ENCODE measurements around the gene HK1. TPM values are rescaled to one million over a fixed set of nuclear protein-coding genes. Genes with fewer than 3 reads are reported as not detected.

HK1 gene
- total RNA-seq, 1 experiment from 2014 or later = 98.8 TPM

- no peak overlapping the region for H3T11ph ChIP-seq (ENCODE audit: low read length)
- H4K20me1 ChIP-seq (ENCODE audit: control insufficient read depth, insufficient read depth, insufficient read length) = no peaks in the 10 kb centered on the region
- peak overlapping the region; percentile 14 for H3K27ac ChIP-seq (ENCODE audit: insufficient read length, low read depth, low read length)
- no peak overlapping the region for H3K9ac ChIP-seq (ENCODE audit: extremely low read depth, insufficient read length, low read length)
- DNase-seq = no peak
- H2BK15ac ChIP-seq (ENCODE audit: low read depth, low read length) = no peak overlapping the region
- H3K9me3 Mint-ChIP-seq = no peaks in the 10 kb centered on the region; a peak in 1 of 5 replicates
- no peaks in the 10 kb centered on the region for H3K9me3 ChIP-seq (ENCODE audit: control insufficient read depth, low read depth, low read length)
- H3K27me3 ChIP-seq (ENCODE audit: insufficient read depth, low read length) = no peaks in the 10 kb centered on the region; the same call in 1 of the 2 replicates
- H3K4me2 ChIP-seq (ENCODE audit: insufficient read depth, insufficient read length, low read length) = no peak overlapping the region
- H3K56ac ChIP-seq (ENCODE audit: insufficient read length, low read depth, low read length) = no peak overlapping the region
- H3K23me2 ChIP-seq (ENCODE audit: insufficient read length, low read depth, low read length, poor library complexity, severe bottlenecking) = peaks cover 6% of the 10 kb centered on the region
- H2BK120ac ChIP-seq (ENCODE audit: low read depth, low read length, poor library complexity, severe bottlenecking) = no peak overlapping the region
- H3K23ac ChIP-seq (ENCODE audit: insufficient read length, low read depth, low read length) = no peak overlapping the region
- H3K27me3 Mint-ChIP-seq (ENCODE audit: low read depth) = no peaks in the 10 kb centered on the region
- no peak overlapping the region for H2BK20ac ChIP-seq (ENCODE audit: low read depth, low read length, poor library complexity, severe bottlenecking)
- H4K91ac ChIP-seq (ENCODE audit: insufficient read length, low read depth, low read length) = no peak overlapping the region
- no peak overlapping the region for H2BK12ac ChIP-seq (ENCODE audit: insufficient read length, low read depth, low read length)
- H2BK5ac ChIP-seq (ENCODE audit: insufficient read length, low read length) = no peak overlapping the region
- H3K4me1 ChIP-seq (ENCODE audit: insufficient read depth, low read length) = peaks cover 41% of the 10 kb centered on the region
- peaks cover 66% of the 10 kb centered on the region for H3K79me2 ChIP-seq (ENCODE audit: insufficient read depth, low read length)
- no peak overlapping the region for H4K5ac ChIP-seq (ENCODE audit: insufficient read length, low read depth, low read length)
- no peak overlapping the region; a peak in 1 of 5 replicates for H3K4me3 Mint-ChIP-seq
- no peak overlapping the region for H4K8ac ChIP-seq (replicated peaks; ENCODE audit: insufficient read length, low read depth, low read length)
- H2AFZ ChIP-seq (ENCODE audit: low read length) = no peak overlapping the region
- H3K18ac ChIP-seq (ENCODE audit: insufficient read length, low read depth, low read length) = no peak overlapping the region
- no peak for TF ChIP-seq CTCF (conservative IDR thresholded peaks at IDR 0.05)
- no peak overlapping the region for H2AK5ac ChIP-seq (ENCODE audit: insufficient read length, low read length)
- peaks cover 6% of the 10 kb centered on the region for H3K79me1 ChIP-seq (ENCODE audit: insufficient read depth, low read depth, low read length, poor library complexity, severe bottlenecking)
- H3K27ac Mint-ChIP-seq = peak overlapping the region; percentile 76 to 88 (median 86); a peak in 6 of 7 replicates
- no peak overlapping the region for H3K14ac ChIP-seq (ENCODE audit: insufficient read depth, low read length)
- H3K4me1 Mint-ChIP-seq = peaks cover 53 to 63% of the 10 kb centered on the region in 2 experiments
- no peak overlapping the region for H3K4ac ChIP-seq (ENCODE audit: low read depth, low read length)
- WGBS (ENCODE audit: extremely low coverage, insufficient read length, low lambda C conversion rate) = no CpG with 5 or more reads among the region's 2 CpGs
- peaks cover 0 to 4% (median 0%) of the 10 kb centered on the region in 3 experiments; a peak in 2 of 7 replicates for H3K36me3 Mint-ChIP-seq (ENCODE audit: insufficient read depth in 1 of 3, low read depth in 3 of 3)
These were observed 45.3 kb downstream of the HK1 start for GRCh38 chr10:69323622-69324021.

Measured in H9 (cell line).